ENCODE results near the gene FBXL17.

The FBXL17 gene

DNA sequence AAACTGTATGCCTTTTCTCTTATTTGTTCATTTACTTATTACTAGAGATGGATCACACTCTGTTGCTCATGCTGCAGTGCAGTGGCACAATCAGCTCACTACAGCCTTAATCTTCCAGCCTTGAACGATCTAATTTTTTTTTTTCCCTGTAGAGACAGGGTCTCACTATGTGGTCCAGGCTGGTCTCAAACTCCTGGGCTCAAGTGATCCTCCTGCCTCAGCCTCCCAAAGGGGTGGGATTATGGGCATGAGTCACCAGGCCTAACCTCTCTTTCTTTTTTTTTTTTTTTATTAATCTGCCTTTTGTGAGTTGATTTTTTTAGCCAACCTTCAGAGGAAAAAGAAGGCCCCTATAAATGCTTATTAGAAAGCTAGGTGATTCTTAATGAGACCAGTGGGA, 303.0 kb downstream of the FBXL17 start:
- DNase-seq = no peak

DNA sequence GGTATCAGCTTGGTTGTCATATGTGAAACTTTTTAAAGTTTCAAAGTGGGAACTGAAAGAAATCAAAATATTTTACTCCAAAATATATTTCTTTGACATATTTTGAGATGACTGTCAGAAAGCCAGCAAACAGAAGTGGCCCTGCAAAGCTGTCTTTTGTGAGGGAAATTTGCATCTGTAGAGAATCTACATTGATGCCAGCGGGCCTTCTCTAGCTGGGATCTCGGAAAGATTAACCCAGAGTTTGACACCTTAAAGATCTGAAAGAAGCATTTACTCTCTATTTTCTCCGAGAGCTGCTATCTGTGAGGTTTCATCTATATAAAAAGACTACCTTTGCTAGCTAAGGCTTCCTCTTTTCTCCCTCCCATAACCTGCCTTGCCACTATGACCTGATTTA, 303.6 kb downstream of the FBXL17 start:
- DNase-seq = no peak

DNA sequence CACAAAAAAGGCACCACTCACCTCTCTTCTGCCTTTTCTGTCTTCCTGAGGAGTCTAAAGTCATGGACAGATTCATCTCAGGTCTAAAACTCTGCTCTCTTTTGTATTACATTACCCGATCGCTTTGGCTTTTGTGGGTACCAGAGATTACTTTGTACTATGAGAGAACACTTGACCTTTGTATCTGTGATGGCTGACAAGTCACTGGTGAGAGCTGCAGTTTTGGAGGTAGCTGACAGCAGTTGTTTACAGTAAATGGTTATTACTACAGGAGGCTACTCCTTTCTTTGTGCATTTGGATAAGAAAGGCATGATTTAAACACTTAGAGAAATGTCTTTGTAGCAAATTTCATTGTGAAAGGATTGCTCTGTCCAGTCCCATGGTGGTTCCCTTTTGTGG, 307.3 kb downstream of the FBXL17 start:
- no peak for DNase-seq

DNA sequence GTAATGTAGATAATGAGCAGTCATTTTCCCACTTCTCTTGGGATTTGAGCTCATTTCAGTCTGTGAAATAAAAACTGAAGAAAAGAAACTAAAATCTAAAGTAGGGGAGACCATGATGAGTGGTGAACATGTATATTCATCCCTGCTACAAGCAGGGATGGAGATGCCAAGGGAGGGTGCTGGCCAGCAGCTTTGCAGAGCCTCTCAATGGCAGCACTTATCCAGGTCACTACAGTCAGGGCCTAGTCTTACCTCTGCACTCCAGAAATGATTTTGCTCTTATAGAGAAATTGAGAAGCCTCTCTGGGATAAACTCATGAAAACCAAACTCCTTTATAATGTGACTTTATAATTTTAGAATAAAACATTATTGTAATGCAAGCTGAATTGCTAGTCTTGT, 317.6 kb downstream of the FBXL17 start:
- DNase-seq = no peak

DNA sequence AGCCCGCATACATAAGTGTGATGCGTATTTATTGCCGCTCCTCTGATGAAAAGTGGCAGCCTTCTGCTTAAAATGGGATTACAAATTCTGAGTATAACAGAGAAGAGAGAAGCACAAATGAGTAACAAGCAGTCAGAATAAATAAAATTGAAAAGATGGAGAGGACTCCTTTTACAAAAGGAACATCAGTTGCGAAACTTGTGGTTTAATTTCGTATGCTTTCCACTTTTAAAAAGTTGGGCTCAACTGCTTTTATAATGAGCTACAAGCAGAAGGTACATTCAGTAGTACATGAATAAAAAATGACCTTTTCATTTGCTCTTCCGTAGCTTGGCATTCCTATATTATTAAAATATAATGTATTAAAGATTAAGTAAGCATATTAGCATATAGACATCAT, 320.0 kb downstream of the FBXL17 start:
- DNase-seq = no peak

DNA sequence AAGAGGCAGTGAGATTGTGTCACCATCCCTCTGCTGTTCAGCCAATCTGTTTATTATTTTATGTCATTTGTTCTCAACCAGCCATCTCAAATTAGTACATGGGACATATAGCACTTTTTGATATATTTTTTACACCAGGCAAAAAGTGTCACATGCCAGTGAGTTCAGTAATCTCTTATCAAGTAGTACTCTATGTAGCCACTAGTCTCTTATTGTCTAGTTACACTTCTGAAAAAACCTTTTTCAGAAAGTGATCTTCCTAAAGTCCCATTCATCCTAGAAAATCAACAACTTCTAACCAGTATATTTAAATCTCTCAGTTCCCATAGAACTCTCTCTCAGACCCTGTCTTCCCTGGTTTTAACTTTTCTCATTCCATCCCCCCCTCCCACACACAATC, 321.6 kb downstream of the FBXL17 start:
- no peak for DNase-seq

DNA sequence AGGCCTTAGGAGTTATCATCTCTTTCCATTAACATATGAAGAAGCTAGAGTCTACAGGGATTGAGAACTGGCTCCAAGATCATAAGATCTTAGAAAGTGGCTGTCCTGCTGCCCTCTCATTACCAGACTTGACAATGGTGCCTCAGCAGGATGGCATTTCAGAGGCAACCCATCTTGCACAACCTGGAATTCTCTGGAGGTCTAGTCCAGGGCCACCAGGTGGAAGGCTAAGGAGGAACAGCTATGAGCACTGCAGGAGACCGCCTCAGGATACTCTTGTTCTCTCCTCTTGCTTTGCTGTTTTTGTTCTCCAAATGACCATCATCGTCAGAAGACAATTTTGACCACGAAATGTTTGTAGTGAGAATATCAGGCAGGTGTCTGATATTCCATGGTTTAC, 322.6 kb downstream of the FBXL17 start:
- DNase-seq = no peak

DNA sequence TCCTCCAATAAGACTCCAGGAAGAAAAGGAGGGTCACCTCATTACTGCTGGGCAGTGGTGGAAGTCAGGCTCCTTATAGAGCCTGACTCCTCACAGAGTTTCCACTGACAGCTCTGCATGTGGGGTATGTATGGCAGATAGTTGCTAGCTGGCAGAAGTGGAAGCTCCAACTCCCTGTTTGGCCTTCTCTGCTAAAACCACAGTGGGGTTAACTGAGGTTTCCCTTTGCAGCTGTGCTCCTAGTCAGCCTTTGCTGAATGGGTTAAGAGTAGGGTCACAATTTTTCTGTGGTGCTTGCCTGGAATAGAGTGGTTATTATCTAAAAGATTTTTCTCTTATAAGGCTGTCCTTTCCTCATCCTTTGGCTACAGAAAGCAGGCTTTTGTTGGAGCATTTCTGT, 327.5 kb downstream of the FBXL17 start:
- DNase-seq = no peak

DNA sequence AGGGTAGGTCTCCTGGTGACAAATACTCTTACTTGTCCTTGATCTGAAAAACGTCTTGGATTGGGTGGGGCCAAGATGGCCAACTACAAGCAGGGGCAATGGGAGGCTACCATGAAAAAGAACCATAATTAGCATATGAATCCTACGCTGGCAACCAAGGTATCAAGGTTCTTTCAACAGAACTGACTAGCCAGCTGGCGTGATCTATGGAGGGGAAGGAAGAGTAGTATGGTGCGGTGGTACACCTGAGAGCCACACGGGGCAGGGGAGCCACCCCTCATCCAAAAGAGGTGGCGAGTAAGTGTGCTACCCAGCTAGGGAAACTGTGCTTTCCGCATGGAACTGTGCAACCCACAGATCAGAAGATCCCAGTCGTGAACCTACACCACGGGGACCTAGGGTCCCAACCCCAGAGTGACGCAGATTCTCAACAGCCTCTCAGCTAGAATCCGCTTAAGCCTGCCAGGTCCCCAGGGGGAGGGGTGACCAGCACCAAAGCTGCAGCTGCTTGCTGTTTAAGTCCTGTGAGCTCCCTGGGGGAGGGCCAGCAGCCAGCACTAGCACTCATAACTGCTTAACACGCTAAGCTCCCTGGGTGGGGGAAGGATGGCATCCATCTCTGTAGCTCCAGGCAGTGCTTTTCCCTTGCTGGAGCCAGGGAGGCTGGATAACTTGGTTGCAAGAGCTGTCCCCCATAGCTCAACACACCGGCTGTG, 334.8 kb downstream of the FBXL17 start:
- DNase-seq = no peak

DNA sequence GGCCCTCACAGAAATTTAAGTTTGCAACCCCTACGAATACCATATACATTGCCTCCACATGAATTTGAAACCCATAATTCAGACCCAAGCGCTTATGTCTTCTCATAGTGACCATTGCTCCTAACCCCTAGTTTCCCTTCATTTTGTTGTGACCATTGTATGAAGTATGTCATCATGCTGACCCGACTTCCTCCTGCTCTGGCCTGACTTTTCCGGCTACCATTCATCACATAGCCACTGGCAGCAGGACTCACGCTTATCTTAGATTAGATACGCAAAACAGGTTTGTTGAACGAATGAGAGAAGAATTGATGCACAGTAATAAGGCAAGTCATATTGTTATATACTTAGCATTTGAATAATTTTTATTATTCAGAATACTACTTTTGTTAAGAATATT, 345.4 kb downstream of the FBXL17 start:
- no peak for DNase-seq

DNA sequence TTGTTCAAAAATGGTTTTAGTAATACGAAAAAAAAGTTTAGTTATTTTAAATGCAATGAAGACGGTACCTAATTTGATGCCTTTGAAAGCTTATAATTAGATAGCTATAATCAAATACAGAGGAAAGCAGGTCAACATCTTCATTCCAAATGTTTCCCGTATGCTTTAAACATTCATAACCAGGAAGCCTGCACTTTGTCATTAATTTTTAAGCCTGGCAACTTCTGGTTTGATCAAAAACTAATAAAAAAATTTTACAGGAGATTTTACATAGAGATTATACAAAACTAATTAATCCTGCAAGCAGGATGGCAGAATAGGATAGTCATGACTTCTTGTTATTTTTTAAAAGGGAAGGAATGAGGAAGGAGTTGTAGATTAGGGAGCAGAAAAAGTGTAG, 353.0 kb downstream of the FBXL17 start:
- no peak for DNase-seq

DNA sequence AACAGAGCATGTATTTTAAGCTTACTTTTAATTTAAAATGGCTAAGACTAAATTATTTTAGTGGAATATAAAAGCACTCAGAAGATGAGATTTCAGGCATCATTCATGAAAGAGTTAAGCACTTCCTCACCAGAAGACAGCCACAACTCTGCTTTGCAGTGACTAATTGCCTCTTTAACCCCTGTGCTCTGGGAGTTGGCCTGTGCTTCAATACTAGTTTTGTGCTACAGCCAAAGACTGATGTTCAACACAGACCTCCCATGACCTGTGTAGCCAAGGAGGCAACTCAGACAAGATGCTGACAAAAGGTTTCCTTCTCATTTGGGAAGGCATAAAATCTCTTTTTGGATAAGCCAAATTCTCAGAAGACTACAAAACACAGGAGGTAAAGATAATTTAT, 353.5 kb downstream of the FBXL17 start:
- no peak for DNase-seq

DNA sequence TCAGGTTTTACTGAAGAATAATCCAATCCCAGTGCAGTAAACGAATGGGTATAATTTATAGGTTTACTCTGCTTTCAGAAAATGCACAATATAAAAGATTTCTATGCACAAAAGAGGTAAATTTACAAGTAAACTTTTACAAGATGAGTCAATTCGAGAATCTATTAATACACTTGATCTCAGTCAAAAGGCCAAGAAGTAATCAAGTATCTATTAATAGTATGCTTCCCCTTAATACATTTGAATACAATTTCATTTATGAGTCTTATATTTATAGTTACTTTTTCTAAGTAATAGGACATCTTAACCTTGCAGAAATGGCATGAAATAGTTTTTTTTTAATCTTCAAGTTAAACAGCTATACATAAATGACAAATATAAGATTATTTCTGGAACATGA, 355.9 kb downstream of the FBXL17 start:
- no peak for DNase-seq

DNA sequence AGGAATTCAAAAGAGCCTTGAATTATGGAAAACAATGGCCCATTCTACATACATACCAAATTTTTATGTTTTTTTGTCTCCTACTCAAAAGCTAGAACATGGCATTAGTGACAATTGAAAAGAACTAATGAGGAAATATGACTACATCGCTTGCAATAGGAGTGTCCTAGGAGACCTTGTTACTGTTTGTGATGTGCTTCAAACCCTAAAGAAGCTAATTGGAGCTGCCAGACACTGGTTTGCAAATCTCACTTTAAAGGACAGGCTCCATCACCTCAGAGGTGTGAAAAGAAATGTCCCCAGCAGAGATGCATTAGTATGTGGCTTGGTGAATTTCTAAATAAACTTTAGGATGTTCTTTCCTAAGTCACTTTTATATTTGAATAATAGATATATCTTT, 356.9 kb downstream of the FBXL17 start:
- DNase-seq = no peak

DNA sequence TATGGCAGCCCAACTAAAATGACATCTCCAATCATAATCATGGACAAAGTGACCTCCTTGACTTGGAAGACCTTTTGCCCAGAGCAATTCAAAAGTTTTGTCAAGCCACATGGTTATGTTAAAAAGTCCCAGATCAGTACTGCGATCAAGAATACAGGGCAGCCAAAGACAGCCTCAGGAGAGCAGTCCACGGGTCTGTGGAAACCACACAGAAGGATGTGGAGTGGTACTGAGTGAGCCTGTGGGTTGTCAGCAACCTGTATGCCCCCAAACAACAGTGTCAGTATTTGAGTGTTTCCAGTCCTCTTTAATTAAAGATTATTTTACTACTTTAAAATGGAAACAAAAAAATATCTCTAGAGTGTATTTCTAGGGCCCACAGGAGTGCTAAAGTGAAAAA, 365.8 kb downstream of the FBXL17 start:
- DNase-seq = no peak

DNA sequence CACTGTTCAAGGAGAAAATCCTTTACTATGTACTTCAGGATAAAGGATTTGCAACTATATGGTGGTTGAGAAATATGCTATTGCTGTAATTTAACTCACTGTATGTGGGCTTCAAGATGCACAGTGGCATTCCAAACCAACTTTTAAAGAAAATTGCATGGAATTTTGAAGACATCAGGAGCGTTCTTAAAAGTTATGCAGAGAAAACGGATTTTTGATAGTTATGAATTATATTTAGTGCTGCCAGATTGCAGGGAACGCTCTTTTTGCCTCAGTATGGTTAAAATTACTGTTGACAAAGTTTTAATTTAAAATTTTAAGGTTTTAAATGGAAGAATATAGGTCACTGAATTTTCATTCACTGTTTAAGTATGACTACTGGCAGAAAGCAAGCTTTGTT, 375.1 kb downstream of the FBXL17 start:
- no peak for DNase-seq

DNA sequence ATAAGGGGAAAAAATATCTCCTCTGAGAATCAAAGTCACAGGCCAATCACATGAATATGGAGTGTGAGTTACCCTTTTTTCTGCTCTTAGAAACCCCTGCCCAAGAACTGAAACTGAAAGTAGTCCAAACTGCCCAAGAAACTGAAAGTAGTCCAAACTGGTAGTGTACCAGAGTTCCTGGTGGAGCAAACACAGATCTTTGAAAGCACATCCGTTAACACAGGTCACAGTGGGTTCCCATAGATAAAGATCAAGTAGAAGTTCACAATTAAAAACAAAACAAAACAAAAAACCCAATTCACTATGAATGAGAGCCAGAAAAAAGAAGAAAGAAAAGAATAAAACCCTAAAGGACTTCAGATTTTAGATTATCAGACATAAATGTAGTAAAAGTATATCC, 378.7 kb downstream of the FBXL17 start:
- DNase-seq = no peak

DNA sequence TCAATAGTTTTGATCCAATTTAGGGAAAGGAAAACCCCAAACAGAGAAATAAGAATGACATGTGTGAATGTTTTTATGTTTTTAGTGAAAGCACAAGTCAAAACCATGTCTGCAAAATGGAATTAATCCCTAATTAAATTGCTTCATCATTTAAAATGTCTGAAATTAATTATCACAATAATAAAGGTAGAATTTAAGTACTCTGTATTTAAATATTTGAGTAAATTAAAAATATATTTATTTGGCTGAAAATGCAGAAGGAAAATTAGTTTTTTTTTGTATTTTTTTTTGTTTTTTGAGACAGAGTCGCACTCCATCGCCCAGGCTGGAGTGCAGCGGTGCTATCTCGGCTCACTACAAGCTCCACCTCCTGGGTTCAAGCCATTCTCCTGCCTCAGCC, 380.7 kb downstream of the FBXL17 start:
- no peak for DNase-seq

DNA sequence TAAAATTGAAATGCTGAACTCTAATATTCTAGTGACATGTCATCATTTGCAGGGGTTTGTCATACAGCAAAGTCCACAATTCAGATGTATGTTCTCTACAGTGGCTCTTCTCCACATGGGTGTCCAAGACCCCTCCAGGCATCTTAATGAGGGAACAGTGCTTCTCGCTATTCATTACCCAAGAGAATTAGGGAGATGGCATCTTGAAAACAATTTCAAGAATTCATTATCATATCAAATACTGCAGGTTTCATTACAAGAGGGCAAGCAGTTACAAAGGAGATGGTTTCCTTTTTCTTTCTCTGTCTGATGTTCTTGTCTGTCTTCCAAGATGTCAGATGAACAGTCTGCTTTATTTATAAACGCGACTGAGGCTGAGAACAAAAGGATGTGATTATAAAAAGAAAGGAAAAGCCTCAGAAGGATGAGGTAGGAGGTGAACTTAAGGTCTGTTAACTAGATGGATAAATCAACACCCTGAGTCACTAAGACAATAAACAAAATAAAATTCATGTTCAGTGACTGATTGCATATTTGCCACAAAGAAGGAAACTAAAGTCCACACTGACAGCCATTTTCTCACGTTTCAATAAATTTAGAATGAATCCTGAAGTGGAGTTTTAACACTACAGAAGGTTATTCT, 384.4 kb downstream of the FBXL17 start:
- no peak for DNase-seq

DNA sequence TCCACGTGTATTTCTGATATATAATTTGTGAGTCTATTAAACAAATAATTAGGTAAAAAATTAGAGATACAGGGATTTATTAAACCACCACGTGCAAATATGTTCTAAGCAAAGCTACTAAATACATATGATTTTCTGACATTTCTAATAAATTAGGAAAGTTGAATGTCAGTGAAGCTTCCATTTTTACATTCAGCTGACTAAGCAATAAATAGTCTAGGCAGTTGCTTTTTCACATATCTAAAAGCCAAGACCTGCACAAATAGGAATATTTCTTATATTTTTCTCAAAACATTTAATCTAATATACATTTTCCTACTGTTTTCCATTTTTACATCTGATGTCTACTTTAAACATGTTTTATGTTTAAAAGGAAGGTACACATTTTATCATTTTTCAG, 388.6 kb downstream of the FBXL17 start:
- no peak for DNase-seq

DNA sequence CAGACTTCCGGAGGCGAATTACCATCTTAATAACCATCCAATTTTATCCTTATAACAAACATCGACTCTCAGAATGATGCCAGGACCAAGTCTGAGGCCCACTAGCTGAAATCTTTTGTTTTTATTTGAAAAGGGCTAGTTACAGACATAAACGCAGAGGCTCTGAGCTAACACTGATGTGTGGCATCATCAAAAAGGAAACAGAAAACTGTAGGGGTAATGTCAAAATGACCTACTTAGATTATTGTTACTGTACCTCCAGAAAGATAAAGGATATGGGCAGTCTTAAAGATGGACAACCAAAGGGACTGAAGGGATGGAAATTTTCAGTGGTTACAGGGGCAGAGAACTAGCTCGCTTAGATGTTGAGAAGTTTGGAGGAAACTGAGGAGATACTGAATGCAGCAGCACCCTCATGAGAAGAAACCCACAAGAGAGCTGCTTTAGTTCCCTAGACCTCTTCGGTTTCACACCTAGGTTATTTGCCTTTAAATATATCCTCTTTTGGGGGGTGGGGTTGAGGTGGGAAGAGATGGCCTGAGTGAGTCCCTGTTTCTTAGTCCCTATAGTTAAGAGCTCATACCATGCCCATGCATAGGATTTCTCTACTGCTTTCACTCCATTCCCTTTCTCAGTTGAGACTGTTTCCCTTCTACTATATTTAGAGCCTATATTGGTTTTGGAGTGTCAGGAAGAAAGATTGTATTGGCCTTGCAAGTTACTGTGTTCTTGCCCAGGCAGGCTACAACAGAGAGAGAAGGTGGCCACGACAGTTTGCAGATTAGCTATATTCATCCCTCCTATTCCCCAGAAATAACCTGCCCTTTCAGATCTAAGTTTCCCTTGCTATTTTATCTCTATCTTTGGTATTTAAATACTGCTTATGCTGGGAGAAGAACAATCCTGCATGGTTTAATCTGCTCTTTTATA, 390.8 kb downstream of the FBXL17 start:
- no peak for DNase-seq

DNA sequence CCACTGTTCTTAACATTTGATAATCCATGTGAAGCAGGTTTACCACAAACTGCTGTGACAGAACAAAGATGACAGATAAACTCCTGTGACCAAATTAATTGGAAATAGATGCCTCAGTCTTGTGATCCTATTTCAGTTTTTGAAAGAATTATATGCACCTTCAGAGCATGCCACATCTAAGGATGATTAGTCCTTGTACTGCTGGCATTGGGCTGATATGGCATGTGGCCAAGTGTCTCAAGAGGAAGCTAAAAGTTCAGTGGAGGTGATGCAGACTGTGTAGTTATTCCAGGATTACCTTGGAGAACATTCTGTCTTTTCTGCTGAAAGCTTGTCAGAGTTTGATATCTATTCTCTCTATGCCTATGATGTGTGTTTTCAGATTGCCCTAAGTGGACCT, 396.8 kb downstream of the FBXL17 start:
- peak; percentile 27 for DNase-seq

DNA sequence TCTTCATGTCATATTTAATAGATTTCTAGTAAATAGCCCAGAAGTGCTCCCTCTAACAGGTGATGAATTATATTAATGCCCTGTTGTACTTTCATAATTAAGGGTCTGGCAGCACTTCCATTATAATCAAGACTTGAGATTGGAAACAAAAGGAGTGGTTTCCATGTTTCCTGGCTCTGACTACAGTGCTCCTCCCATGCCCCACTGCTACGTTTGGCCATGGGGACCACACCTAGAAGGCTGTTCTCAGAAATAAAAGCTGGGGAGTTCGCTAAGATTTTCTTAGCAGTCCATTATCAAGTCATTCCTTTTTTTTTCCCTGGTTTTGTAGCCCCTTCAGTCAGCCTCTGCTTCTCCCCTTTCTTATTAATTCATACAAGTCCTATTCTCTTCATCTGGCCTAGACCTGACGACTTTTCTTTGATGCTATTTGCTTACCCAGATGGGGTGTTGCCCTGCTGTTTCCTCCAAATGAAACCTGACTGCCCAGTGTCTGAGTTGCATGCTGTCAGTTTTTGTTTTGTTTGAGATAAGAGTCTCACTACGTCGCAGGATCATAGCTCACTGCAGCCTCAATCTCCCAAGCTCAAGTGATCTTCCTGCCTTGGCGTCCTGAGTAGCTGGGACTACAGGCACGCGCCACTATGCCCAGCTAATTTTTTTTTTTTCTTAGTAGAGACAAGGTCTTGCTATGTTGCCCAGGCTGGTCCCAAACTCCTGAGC, 399.0 kb downstream of the FBXL17 start:
- DNase-seq = no peak
